Tibial nerve (tissue), 4 donors: Measurements from ENCODE around the gene HS6ST3.

ENCODE experiments used
- CTCF ChIP-seq, 5 experiments: fragments of 200-600 bp in 3 of 5; fragments of 450-650 bp in 2 of 5; sonication (generic) in 3 of 5; IDR thresholded peaks; one replicate each; pipeline ENCODE4 v1.5.1; 2016 to 2019; ENCODE audit warnings: antibody characterized with exemption in 5 of 5, mild to moderate bottlenecking in 3 of 5, moderate library complexity in 2 of 5
- EP300 ChIP-seq, 2 donors: sonication (generic); formaldehyde crosslinking; IDR thresholded peaks; one replicate each; pipeline ENCODE4 v1.6.1; 2017; ENCODE audit warnings: antibody characterized with exemption in 2 of 2, mild to moderate bottlenecking in 1 of 2

- no peak for TF ChIP-seq CTCF (IDR thresholded peaks at IDR 0.05)
- TF ChIP-seq EP300 (IDR thresholded peaks at IDR 0.05) = no peak
Observed at GRCh38 chr13:96862093-96862492, 772.2 kb downstream of the HS6ST3 start.
